ENCODE results near the gene CLCN4. TPM values are rescaled to one million over a fixed set of nuclear protein-coding genes. Genes with fewer than 3 reads are reported as not detected.

Gene CLCN4
- total RNA-seq, 1 donor from 2014 or later, result 4.7 TPM

DNA sequence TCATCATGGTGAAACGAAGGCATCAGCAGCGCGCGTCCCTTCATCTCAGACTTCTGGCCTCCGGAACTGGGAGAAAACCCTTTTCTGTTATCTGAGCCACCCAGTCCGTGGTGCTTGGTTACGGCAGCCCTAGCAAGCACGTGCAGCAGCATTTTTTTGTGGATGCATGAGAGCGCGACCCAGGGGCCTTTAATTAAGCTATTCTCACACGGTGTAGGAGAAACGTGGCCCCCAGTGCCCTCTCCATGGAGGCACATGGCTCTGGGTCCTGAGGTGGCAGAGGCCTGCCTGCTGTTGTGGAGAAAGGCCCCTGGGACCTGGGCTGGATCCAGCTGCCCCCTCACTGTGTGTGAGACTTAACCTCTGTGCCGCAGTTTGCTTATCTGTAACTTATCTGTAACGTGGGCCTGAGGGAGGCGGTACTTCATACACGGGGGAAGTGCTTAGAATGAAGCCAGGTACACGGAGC lies 9.5 kb downstream of the CLCN4 start:
- Mint-ChIP-seq H3K27ac (peak overlapping the region; percentile 79), H3K36me3 (ENCODE audit: low read depth) (peaks cover 9% of the 10 kb centered on the region), H3K4me3 (no peak overlapping the region), H3K4me1 (peaks cover 45% of the 10 kb centered on the region), H3K27me3 (no peaks in the 10 kb centered on the region), H3K9me3 (no peaks in the 10 kb centered on the region)
- peak; percentile 37 for ATAC-seq (ENCODE audit: low read depth)
- ChIA-PET CTCF (interaction anchor here (0.6 kb wide), 1 partner anchor 23 kb away, joined by 3 read pairs; no protein-coding TSS in a partner anchor), POLR2A (interaction anchor here (1.6 to 1.7 kb wide), 2 partner anchors 10 to 55 kb away, joined by 7 to 8 read pairs; partner anchors contain the start of gene CLCN4)
- DNase-seq, result no peak
- intact Hi-C loops (cut with micrococcal nuclease), result loop anchor here (1.0 kb wide), 1 partner anchor 9 kb away; no protein-coding TSS in a partner anchor
- TF ChIP-seq, protein P1, sequence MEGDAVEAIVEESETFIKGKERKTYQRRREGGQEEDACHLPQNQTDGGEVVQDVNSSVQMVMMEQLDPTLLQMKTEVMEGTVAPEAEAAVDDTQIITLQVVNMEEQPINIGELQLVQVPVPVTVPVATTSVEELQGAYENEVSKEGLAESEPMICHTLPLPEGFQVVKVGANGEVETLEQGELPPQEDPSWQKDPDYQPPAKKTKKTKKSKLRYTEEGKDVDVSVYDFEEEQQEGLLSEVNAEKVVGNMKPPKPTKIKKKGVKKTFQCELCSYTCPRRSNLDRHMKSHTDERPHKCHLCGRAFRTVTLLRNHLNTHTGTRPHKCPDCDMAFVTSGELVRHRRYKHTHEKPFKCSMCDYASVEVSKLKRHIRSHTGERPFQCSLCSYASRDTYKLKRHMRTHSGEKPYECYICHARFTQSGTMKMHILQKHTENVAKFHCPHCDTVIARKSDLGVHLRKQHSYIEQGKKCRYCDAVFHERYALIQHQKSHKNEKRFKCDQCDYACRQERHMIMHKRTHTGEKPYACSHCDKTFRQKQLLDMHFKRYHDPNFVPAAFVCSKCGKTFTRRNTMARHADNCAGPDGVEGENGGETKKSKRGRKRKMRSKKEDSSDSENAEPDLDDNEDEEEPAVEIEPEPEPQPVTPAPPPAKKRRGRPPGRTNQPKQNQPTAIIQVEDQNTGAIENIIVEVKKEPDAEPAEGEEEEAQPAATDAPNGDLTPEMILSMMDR (IDR thresholded peaks at IDR 0.05), result no peak

DNA sequence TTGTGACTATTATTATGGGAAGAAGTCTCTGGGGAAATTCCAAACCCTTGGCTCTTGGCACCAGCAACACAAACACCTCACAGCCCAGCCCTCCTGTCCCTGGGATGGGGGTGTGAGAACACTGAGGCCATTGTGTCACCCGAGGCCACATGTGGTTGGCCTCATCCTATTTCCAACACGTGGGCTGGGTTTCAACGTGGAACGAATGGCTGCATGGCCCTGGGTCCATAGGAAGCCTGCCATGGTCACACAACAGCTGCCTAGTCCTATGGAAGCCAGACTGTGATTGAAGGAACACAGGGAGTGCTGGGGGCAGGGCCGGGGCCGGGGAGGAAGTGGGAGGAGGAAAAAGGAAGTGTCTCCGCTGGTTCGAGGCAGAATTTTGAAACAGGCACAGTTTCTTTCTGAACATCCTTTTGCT lies 10.0 kb downstream of the CLCN4 start:
- DNase-seq (no peak), ATAC-seq (ENCODE audit: low read depth) (peak; percentile 42)
- H3K27me3 Mint-ChIP-seq, result no peaks in the 10 kb centered on the region
- TF ChIP-seq, protein P1 (IDR thresholded peaks at IDR 0.05), result no peak
- H3K36me3 Mint-ChIP-seq (ENCODE audit: low read depth), result peaks cover 12% of the 10 kb centered on the region
- intact Hi-C loops (cut with micrococcal nuclease), result loop anchor here (1.0 kb wide), 1 partner anchor 9 kb away; no protein-coding TSS in a partner anchor
- peaks cover 48% of the 10 kb centered on the region for H3K4me1 Mint-ChIP-seq
- no peaks in the 10 kb centered on the region for H3K9me3 Mint-ChIP-seq
- CTCF ChIA-PET, result interaction anchor here (0.6 kb wide), 1 partner anchor 23 kb away, joined by 3 read pairs; no protein-coding TSS in a partner anchor
- POLR2A ChIA-PET, result interaction anchor here (1.6 to 1.7 kb wide), 2 partner anchors 10 to 56 kb away, joined by 7 to 8 read pairs; partner anchors contain the start of gene CLCN4
- H3K27ac Mint-ChIP-seq, result peak overlapping the region; percentile 79
- H3K4me3 Mint-ChIP-seq, result no peak overlapping the region

DNA sequence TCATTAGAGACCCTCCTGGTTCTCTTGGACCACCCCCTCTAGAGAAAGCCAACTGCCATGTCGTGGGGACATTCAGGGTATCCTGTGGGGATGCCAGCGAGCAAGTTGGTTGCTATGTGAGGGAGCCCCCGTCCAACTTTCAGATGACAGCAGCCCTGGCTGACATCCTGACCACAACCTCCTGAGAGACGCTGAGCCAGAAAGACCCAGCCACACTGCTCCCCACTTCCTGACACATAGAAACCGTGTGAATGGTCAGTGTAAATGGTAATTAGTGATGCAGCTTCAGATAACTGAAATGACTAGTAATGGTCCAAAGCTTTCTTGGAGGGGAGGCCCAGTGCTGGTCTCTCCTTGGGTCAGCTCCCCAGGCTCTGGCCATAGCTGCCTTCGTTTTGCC lies 10.8 kb downstream of the CLCN4 start:
- TF ChIP-seq, protein P1 (IDR thresholded peaks at IDR 0.05), result no peak
- peaks cover 13% of the 10 kb centered on the region for H3K36me3 Mint-ChIP-seq (ENCODE audit: low read depth)
- no peaks in the 10 kb centered on the region for H3K9me3 Mint-ChIP-seq
- ATAC-seq (ENCODE audit: low read depth) (no peak), DNase-seq (no peak)
- intact Hi-C loops (cut with micrococcal nuclease), result no loop called here
- H3K4me1 Mint-ChIP-seq, result peaks cover 51% of the 10 kb centered on the region
- H3K27me3 Mint-ChIP-seq, result no peaks in the 10 kb centered on the region
- ChIA-PET POLR2A (interaction anchor here (1.6 to 1.7 kb wide), 2 partner anchors 11 to 57 kb away, joined by 7 to 8 read pairs; partner anchors contain the start of gene CLCN4), CTCF (no interaction called here)
- no peak overlapping the region for H3K27ac Mint-ChIP-seq
- no peak overlapping the region for H3K4me3 Mint-ChIP-seq

DNA sequence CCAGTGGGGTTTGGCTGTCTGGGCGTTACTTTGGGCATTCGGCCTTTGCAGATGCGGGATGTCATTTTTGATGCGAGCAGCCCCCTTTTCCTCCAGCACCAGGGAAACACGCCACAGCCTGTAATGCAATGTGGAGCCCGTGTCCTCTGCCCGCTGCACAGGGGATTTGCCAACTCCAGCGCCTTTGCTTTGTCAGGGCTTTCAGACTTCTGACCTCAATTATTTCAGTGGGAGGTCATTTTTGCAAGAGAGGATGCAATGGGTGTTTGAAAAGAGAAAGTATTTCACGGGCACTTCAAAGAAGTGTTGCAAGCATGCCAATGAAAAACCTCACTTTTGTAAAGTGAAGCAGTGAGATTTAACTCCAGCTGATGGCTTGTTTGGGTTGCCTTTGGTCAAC lies 11.5 kb downstream of the CLCN4 start:
- ChIA-PET CTCF (interaction anchor here (0.9 kb wide), 1 partner anchor 48 kb away, joined by 3 read pairs; no protein-coding TSS in a partner anchor), POLR2A (no interaction called here)
- TF ChIP-seq, protein P1 (IDR thresholded peaks at IDR 0.05), result no peak
- H3K4me1 Mint-ChIP-seq, result peaks cover 51% of the 10 kb centered on the region
- no peak overlapping the region for H3K4me3 Mint-ChIP-seq
- H3K9me3 Mint-ChIP-seq, result no peaks in the 10 kb centered on the region
- H3K27me3 Mint-ChIP-seq, result no peaks in the 10 kb centered on the region
- DNase-seq, result no peak
- H3K36me3 Mint-ChIP-seq (ENCODE audit: low read depth), result peaks cover 18% of the 10 kb centered on the region
- intact Hi-C loops (cut with micrococcal nuclease), result no loop called here
- ATAC-seq (ENCODE audit: low read depth), result no peak
- H3K27ac Mint-ChIP-seq, result no peak overlapping the region

DNA sequence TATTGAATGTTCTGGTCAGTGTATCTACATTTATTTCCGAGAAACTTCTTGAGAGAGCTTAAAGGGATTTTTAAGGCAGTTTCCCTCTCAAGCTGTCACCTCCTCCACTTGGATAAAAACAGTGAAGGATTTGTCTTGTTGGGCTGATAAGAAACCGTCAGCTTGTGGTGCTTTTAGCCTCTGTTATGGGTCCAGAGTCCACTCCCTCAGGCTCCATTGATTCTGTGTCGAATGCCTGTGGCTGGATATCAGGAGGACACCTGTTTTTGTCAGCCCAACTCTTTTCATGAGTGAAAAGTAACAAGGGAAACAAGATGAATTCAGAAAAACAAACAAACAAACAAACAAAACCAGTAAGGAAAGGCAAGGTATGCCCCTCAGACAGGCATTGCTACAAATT lies 12.4 kb downstream of the CLCN4 start:
- ATAC-seq (ENCODE audit: low read depth) (no peak), DNase-seq (no peak)
- Mint-ChIP-seq H3K4me3 (no peak overlapping the region), H3K4me1 (peaks cover 46% of the 10 kb centered on the region), H3K27ac (no peak overlapping the region), H3K36me3 (ENCODE audit: low read depth) (peaks cover 20% of the 10 kb centered on the region), H3K9me3 (no peaks in the 10 kb centered on the region), H3K27me3 (no peaks in the 10 kb centered on the region)
- TF ChIP-seq, protein P1 (IDR thresholded peaks at IDR 0.05), result no peak
- ChIA-PET CTCF (interaction anchor here (2.2 kb wide), 1 partner anchor 49 kb away, joined by 6 read pairs; no protein-coding TSS in a partner anchor), POLR2A (no interaction called here)
- intact Hi-C loops (cut with micrococcal nuclease), result no loop called here

All from activated B cell treated with CpG ODN at 0.5 μM for 24 hours (primary cell).